ENCODE measurements around the gene HOXD3.

Gene HOXD3

DNA sequence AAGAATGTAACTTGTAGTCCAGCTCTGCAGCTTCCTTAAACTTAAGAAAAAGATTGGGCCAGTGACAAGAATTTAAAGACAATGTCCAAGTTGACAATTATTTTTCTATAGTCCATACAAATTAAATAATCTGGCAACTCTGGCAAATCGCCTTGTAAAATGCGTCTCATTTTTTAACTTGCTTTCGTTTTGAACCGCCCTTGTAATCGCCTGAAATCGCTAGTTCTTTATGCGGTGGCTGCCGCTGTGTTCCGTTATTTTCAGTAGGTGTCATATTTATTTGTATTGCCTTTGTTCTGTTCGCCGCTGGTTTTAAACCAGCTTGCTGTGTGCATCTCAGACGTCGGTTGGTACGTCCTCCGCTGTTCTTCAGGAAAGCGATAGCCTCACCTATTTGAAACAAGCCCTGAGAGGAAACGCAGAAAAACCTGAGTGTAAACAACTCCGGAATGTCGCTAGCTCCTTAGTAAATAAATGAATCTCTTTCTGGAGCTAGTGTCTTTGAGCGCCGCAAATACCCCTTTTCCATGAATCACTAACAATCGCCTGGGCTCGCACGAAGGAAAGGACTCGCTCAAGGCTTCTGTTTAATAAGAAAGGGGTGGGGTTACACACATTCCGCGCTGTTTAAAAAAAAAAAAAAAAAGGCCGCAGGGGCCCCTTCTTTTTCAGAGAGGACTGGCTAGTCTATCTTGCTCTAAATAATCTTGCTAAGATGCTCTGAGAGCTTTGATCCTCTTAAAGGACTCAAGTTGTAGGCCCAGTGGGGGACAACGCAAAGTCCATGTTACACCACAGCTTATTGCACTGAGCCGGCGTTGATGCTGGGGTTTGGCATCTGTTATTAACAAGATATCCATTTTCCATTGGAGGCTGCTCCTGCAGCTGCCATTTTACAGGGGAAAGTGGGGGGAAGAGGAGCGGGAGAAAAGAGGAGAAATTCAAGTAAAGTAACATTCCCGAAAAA, 24.6 kb upstream of the HOXD3 start:
- DNase-seq, result peak in 1 of 2 donors; percentile 22

DNA sequence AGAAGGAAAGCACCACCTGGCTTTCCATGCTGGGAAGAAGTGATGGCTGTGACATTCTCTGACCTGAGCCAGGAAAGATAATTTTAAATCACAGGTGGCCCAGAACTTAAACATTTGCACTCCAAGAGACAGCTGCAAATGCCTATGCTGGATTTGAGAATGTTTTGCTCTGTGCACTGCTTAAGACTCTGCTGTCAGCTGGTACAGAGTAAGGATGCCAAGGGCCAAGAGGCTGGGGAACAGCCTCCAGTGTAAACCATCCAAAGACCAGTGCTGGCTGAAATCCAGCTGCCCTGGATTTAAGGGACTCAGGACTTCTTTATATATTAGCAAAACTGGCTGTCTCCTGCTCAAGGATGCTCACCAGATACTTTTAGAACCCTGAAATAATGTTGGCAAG, 23.7 kb upstream of the HOXD3 start:
- DNase-seq, result no peak

DNA sequence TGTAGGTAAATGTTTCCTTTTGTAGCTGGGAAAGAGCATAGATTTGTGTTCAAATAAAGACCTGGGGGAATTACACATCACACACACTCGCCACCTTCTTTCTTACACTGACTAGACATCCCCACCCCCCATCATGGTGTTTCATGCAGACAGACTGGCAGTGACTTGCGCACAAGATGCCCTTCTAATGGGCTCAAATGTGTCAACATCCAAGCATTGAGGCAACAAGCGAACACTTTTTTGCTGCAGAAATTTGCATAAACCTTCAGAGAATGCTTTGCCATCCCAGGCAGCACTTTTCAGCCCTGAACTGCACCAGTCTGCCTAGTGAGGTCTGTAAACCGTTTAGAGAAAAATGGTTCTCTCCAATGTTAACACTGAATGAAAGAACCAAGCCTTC, 23.1 kb upstream of the HOXD3 start:
- DNase-seq, result no peak

DNA sequence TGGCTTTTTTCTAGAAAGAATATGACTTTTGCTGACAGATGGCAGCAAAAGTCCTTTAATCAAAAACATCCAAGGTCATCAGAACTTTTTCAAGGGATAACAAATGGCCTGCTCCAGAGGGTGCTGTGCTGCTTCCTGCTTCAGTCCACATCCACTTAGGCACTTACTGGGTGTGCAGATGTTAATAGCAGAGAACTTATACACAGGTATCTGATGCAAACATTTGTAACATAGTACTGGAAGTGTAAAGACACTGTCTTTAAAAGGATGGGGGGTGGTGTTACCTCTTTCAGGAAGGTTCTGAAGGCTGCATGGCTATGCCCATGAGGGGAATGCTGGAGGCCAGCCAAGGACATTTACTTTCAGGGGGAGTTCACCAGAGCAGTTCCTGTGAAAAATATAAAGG, 22.1 kb upstream of the HOXD3 start:
- DNase-seq, result no peak

GRCh38 chr2:176136374-176137251, 20.5 kb upstream of the HOXD3 start:
- DNase-seq, result no peak

GRCh38 chr2:176137252-176137580, 19.9 kb upstream of the HOXD3 start:
- no peak for DNase-seq

DNA sequence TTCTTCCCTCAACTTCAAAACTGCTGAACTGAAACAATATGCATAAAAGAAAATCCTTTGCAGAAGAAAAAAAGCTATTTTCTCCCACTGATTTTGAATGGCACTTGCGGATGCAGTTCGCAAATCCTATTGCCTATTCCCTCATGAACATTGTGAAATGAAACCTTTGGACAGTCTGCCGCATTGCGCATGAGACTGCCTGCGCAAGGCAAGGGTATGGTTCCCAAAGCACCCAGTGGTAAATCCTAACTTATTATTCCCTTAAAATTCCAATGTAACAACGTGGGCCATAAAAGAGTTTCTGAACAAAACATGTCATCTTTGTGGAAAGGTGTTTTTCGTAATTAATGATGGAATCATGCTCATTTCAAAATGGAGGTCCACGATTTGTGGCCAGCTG, 19.2 kb upstream of the HOXD3 start:
- DNase-seq, result no peak

DNA sequence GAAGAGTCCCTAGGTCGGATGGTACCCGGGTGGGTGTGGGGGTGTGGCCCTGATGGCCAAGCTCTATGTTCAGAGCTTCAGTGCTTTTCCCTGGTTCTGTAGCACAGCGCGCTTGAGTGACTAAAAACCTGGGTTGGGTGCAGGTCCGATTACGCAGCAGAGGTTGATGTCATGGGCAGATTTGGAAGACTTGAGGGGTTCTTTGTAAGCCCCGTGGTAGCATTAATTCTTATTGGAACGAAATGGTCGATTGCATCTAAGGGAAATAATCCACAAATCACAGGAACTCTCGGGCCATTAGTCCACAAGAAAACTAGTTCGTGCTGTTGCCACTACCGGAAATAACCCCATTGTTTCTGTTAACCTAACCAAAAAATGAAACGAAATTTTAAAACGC, 18.6 kb upstream of the HOXD3 start:
- DNase-seq, result no peak

DNA sequence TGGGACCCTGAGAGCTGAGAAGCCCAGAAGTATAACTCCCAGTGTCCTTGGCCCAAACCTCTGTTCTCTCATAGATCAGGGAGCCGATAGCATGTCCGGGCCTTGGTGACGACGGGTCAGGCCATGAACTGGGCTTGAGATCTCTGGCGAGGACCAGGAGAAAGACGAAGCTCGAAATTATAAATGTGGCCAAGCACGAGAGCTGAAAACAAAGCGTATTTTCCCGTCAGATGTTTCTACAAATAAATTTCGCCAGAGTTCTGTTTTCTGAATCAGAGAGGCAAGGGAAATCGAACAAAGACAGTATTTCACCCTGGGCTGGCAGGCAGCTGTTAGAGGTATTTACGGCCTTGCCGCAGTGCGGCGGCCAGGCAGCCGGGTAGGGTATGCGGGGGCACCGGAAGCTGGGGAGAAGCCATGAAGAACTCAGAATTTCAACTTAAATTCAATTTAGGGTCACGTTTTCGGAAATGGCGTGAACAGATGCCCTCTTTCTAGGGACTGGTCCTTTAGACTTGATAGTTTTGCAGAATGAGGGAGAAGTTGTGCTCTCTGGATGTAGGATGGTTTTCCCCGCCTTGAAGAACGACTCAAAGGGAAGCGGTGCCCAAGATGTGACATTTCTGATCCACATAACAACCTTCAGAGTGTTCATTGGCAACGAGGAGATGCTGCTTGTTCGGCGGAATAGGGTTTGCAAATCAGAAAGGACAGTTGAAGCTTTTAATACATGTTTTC, 18.0 kb upstream of the HOXD3 start:
- no peak for DNase-seq

DNA sequence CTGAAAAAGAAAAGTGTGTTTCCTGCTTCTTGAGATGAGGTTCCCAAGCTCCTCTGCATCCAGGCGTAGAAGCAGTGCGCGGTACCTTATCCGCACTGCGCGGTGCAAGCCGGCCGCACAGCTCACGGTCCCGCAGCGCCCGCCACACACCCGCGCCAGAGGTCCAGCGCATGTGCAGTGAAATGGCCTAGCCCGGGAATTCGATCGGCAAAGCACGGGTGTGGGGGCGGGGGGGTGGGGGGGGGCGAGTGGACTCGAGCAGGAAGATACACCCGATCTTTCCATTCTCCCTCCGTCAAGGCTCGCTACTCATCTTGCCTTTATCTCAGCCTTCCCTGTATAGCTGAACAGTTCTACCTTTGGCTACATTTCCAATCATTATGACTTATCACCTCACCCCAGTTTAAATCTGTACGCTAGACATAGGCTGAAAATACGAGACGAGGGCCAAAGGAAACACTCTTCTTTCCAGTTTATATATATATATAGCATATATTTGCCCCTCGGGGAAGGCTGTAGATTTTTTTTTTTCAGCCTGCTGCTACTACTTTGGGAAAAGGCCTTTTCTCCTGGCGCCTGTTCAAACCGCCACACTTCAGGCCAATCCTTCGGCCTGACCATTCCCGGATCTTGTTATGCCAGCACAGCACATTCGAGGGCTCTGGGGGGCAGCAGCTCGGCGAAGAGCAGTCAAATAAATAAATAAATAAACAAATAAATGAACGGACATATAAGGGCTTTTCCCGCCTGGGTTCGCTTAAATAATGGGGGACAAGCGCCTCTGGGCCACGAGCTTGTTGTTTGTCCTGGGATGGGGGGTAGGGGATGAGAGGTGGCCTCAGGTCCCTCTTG, 17.2 kb upstream of the HOXD3 start:
- no peak for DNase-seq

- DNase-seq, result peak; percentile 26 to 36
Measured at GRCh38 chr2:176140513-176141317, 16.4 kb upstream of the HOXD3 start.

- no peak for DNase-seq
Measured at GRCh38 chr2:176142281-176142680, 14.8 kb upstream of the HOXD3 start.

DNA sequence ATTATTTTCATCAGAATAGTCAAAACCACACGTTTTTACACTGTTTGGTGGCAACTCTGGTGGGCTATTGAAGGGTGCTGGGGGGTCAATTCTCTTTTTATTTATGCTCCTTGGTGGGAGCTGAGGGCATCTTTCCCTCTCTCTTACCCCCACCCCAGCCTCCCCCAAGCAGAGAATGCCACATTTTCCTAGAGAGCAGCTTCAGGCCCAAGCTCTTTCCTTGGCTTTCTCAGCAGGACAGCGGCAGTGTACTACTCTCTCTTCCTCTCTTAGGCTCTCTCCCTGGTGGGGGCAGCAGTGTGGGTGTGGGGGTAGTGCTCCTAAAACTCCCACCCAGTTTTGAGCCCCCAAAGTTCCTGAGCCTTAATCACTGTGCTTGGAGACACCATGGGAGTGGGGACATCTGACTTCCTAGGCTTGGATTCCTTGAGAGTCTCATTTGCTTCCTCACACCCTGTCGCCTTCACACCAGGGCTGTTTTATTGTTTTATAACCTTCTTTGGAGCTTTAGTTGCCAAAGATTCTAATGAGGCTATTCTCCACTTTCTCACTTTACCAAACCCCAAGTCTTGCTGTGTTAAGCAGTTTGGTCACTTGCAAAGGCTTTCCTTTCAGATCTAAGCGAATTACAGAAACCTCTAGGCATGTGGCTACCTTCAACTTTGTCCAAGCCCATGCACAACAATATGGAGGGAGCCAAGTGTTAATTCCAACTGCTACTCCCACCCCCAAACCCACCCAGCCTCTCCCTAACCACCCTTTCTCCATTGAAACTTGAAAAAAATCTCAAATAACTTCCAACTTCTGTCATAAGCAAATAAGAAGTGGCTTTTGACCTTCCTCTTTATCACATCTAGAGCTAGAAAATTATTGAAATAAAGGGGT, 11.8 kb upstream of the HOXD3 start:
- no peak for DNase-seq

GRCh38 chr2:176146101-176146500, 11.0 kb upstream of the HOXD3 start:
- DNase-seq, result no peak

DNA sequence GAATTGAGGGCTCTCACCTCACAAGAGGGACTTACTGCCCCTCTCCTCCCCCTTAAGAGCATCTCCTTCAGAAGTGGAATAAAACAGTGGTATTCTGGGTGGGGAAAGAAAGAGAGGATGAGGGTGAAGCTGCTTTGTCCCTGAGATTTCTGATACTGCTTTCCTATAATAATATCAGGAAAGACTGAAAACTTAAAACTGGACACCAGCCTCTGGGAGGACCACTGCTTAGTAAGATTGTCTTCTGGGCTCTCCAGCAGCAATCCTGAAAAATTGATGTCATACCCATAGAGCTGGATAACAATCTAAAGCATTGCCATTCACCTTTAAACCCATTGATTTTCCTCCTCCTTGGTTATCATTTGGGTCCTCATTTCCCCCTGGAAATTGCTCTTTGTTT, 10.5 kb upstream of the HOXD3 start:
- no peak for DNase-seq

- DNase-seq, result no peak
Measured at GRCh38 chr2:176147210-176147799, 9.8 kb upstream of the HOXD3 start.

DNA sequence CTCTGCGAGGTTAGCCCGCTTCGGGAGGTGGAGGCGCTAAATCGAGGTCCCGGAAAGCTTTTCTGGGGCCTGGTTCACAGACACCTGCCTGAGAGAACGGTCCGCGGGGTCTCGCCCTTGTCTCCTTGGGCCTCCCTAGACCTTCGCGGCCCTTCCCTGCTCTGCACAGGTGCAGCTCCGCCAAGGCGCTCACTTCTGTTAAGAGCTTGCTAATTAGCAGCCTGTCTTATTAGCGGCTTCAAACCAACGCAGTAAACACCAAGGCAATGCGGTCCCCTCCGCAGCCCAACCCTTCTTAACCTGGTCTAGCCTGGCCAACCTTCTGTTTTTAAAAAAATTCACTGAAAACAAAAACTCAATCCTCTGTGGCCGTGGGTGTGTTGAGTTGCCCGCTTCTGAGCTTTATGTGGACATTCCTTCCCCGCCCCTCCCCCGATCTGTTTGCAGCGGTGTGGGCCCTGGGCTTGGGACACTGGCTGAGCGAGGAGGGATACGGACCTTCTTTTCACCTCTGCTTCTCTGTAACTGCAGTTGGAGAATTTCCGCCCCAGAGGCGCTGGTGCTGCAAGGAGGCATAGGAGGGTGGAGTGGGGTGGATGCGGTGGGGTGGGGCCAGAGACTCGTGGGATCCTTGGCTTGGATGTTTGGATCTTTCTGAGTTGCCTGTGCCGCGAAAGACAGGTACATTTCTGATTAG, 9.2 kb upstream of the HOXD3 start:
- DNase-seq, result no peak

GRCh38 chr2:176148751-176149421, 8.2 kb upstream of the HOXD3 start:
- DNase-seq, result no peak
